H1 (cell line): ENCODE results near the gene RAB9B.

Experiments used
- CBX8 ChIP-seq: fragments of 300-800, 300-1000 bp; sonication (generic); IDR thresholded peaks from 2 replicates; pipeline ENCODE4 v1.7.1; 2016; ENCODE audit warnings: low read depth, low read length, borderline replicate concordance
- CHD2 ChIP-seq: IDR thresholded peaks from 2 replicates; pipeline ENCODE4 v1.6.1; 2012; ENCODE audit warnings: low read length, improper control_type of control experiment
- CTCF ChIP-seq, 3 experiments: IDR thresholded peaks; 1 replicate in 2 of 3; 2 replicates in 1 of 3; pipeline versions ENCODE4 v1.5.1 to v1.6.1; 2011; ENCODE audit warnings: low read length in 3 of 3, mild to moderate bottlenecking in 3 of 3, inconsistent platforms in 2 of 3, low read depth in 1 of 3, moderate library complexity in 1 of 3; ENCODE audit not compliant: insufficient read depth in 1 of 3; ENCODE audit errors: control extremely low read depth in 1 of 3
- EP300 ChIP-seq, 2 experiments: IDR thresholded peaks; 1 replicate in 1 of 2; 2 replicates in 1 of 2; pipeline ENCODE4 v1.6.1; 2011 to 2012; ENCODE audit warnings: low read depth in 2 of 2, low read length in 2 of 2, mild to moderate bottlenecking in 2 of 2, borderline replicate concordance in 1 of 2, inconsistent platforms in 1 of 2, moderate library complexity in 1 of 2
- GABPA ChIP-seq: IDR thresholded peaks from 2 replicates; pipeline ENCODE4 v1.6.1; 2011; ENCODE audit warnings: mild to moderate bottlenecking, low read length, moderate library complexity, borderline replicate concordance; ENCODE audit not compliant: insufficient read depth
- TAF1 ChIP-seq: IDR thresholded peaks from 2 replicates; pipeline ENCODE4 v1.6.1; 2011; ENCODE audit warnings: mild to moderate bottlenecking, low read depth, low read length

- TF ChIP-seq CTCF (IDR thresholded peaks at IDR 0.05; ENCODE audit: control extremely low read depth in 1 of 3, insufficient read depth in 1 of 3, low read depth in 1 of 3, low read length in 3 of 3), result no peak
- TF ChIP-seq EP300 (IDR thresholded peaks at IDR 0.05; ENCODE audit: borderline replicate concordance in 1 of 2, low read depth in 2 of 2, low read length in 2 of 2), result no peak
- TF ChIP-seq TAF1, result no peak
- no peak for TF ChIP-seq CBX8
- no peak for TF ChIP-seq CHD2
- TF ChIP-seq GABPA, result no peak
These were observed 3.5 kb downstream of the RAB9B start for GRCh38 chrX:103828529-103828928.
